Gastrocnemius medialis (tissue), 4 donors: ENCODE results near the gene EPS15. TPM values are rescaled to one million over a fixed set of nuclear protein-coding genes. Genes with fewer than 3 reads are reported as not detected.

Experiments
- ATAC-seq, 2 donors: fragments of 150-250 bp; one replicate each; pipeline ENCODE4 v1.9.1; 2016
- DNase-seq, 2 donors: peaks; one replicate each; pipeline ENCODE4 v3.0.0-alpha.2; 2019
- H3K27ac ChIP-seq, 4 donors: fragments of 200-600 bp; sonication (generic); 1 replicate in 1 of 4; 2 replicates in 3 of 4; pipeline ENCODE4 v1.5.1; 2016 to 2018; ENCODE audit warnings: mild to moderate bottlenecking in 2 of 4, moderate library complexity in 1 of 4
- H3K27me3 ChIP-seq, 3 donors: fragments of 200-600 bp; sonication (generic) in 2 of 3; 1 replicate in 1 of 3; 2 replicates in 2 of 3; pipeline versions ENCODE4 v1.5.1 to v1.6.0; 2016 to 2019; ENCODE audit warnings: mild to moderate bottlenecking in 1 of 3, moderate library complexity in 1 of 3
- H3K36me3 ChIP-seq, 2 donors: fragments of 200-600 bp; sonication (generic) in 1 of 2; one replicate each; pipeline ENCODE4 v1.5.1; 2017 to 2018
- H3K4me1 ChIP-seq, 2 donors: fragments of 200-600 bp; sonication (generic) in 1 of 2; one replicate each; pipeline ENCODE4 v1.5.1; 2016 to 2017; ENCODE audit warnings: mild to moderate bottlenecking in 2 of 2
- H3K4me3 ChIP-seq, 4 donors: fragments of 200-600 bp; sonication (generic) in 3 of 4; 1 replicate in 1 of 4; 2 replicates in 3 of 4; pipeline ENCODE4 v1.5.1; 2016 to 2019; ENCODE audit warnings: mild to moderate bottlenecking in 2 of 4
- H3K9me3 ChIP-seq, 3 donors: fragments of 200-600 bp; sonication (generic) in 2 of 3; 1 replicate in 1 of 3; 2 replicates in 2 of 3; pipeline ENCODE4 v1.5.1; 2016 to 2019
- CTCF ChIP-seq, 5 experiments: fragments of 450-650 bp in 3 of 5; fragments of 200-600 bp in 2 of 5; sonication (generic) in 2 of 5; IDR thresholded peaks in 4 of 5; conservative IDR thresholded peaks in 1 of 5; 1 replicate in 4 of 5; 2 replicates in 1 of 5; pipeline ENCODE4 v1.5.1; 2016 to 2019; ENCODE audit warnings: antibody characterized with exemption in 5 of 5, mild to moderate bottlenecking in 3 of 5, moderate library complexity in 3 of 5
- POLR2A ChIP-seq, 2 donors: fragments of 450-650 bp; IDR thresholded peaks; one replicate each; pipeline ENCODE4 v1.6.1; 2017; ENCODE audit warnings: antibody characterized with exemption in 2 of 2, mild to moderate bottlenecking in 2 of 2, moderate library complexity in 2 of 2
- in situ Hi-C, 4 donors: fragments of 200-750 bp; cut with MboI; loops; one replicate each; pipeline versions ENCODE4 v1.15.0 to v1.8.0; 2017; ENCODE audit warnings: low sequenced_read_pairs in 4 of 4
- intact Hi-C: fragments of 100-400 bp; cut with DNase I; formaldehyde crosslinking; loops from one replicate; pipeline ENCODE4 v1.15.1; 2023; ENCODE audit warnings: low total_unique reads
- total RNA-seq, 4 donors: library from RNA; depleted of rRNA; stranded (reverse); fragments of >200 nt; gene quantifications; one replicate each; pipeline versions ENCODE4 v1.1.0 to v1.2.3, GENCODE V29; 2016

Gene EPS15
- total RNA-seq, 4 donors from 2014 or later = 44.8 to 121 (median 71.0) TPM

- no peak for ATAC-seq
- no peaks in the 10 kb centered on the region for H3K36me3 ChIP-seq
- H3K4me1 ChIP-seq = peaks cover 7 to 14% of the 10 kb centered on the region in 2 donors
- no peak overlapping the region for H3K27ac ChIP-seq
- TF ChIP-seq POLR2A (IDR thresholded peaks at IDR 0.05) (no peak), CTCF (IDR thresholded peaks at IDR 0.05 in 4 of 5, conservative IDR thresholded peaks at IDR 0.05 in 1 of 5) (no peak)
- H3K9me3 ChIP-seq = no peaks in the 10 kb centered on the region
- H3K27me3 ChIP-seq = no peaks in the 10 kb centered on the region
- DNase-seq = no peak
- intact Hi-C loops (no loop called here), in situ Hi-C loops (no loop called here)
- H3K4me3 ChIP-seq = no peak overlapping the region
Measured at GRCh38 chr1:51427438-51427837, 91.6 kb downstream of the EPS15 start.

- in situ Hi-C loops = no loop called here
- TF ChIP-seq CTCF (IDR thresholded peaks at IDR 0.05 in 4 of 5, conservative IDR thresholded peaks at IDR 0.05 in 1 of 5) (no peak), POLR2A (IDR thresholded peaks at IDR 0.05) (no peak)
Measured at GRCh38 chr1:51425955-51426354, 93.1 kb downstream of the EPS15 start.

GRCh38 chr1:51425273-51425672, 93.8 kb downstream of the EPS15 start:
- H3K27ac ChIP-seq = no peak overlapping the region
- H3K27me3 ChIP-seq = no peaks in the 10 kb centered on the region
- in situ Hi-C loops (no loop called here), intact Hi-C loops (no loop called here)
- no peaks in the 10 kb centered on the region for H3K36me3 ChIP-seq
- no peak for DNase-seq
- H3K4me3 ChIP-seq = no peak overlapping the region
- no peak for TF ChIP-seq POLR2A (IDR thresholded peaks at IDR 0.05)
- TF ChIP-seq CTCF (IDR thresholded peaks at IDR 0.05 in 4 of 5, conservative IDR thresholded peaks at IDR 0.05 in 1 of 5) = no peak
- no peak for ATAC-seq
- H3K4me1 ChIP-seq = peaks cover 7 to 23% of the 10 kb centered on the region in 2 donors
- H3K9me3 ChIP-seq = no peaks in the 10 kb centered on the region

More at GRCh38 chr1:51425955-51426354, 93.1 kb downstream of the EPS15 start:
- no peak overlapping the region for H3K4me3 ChIP-seq
- H3K4me1 ChIP-seq = peaks cover 7 to 23% of the 10 kb centered on the region in 2 donors
- no peak overlapping the region for H3K27ac ChIP-seq
- no peak for DNase-seq
- no peaks in the 10 kb centered on the region for H3K9me3 ChIP-seq
- no peaks in the 10 kb centered on the region for H3K27me3 ChIP-seq
- ATAC-seq = no peak
- H3K36me3 ChIP-seq = no peaks in the 10 kb centered on the region
- intact Hi-C loops = no loop called here

GRCh38 chr1:51423073-51423821, 95.8 kb downstream of the EPS15 start:
- TF ChIP-seq CTCF (IDR thresholded peaks at IDR 0.05 in 4 of 5, conservative IDR thresholded peaks at IDR 0.05 in 1 of 5) (no peak), POLR2A (IDR thresholded peaks at IDR 0.05) (no peak)
- intact Hi-C loops = no loop called here
- DNase-seq (no peak), ATAC-seq (no peak)
- no peaks in the 10 kb centered on the region for H3K9me3 ChIP-seq
- no peak overlapping the region for H3K27ac ChIP-seq
- in situ Hi-C loops = loop anchor here in 1 of 4 donors (25.0 kb wide), 1 partner anchor 89 kb away; the partner anchor contains the start of gene EPS15
- no peak overlapping the region for H3K4me3 ChIP-seq
- peaks cover 7 to 24% of the 10 kb centered on the region in 2 donors for H3K4me1 ChIP-seq
- no peaks in the 10 kb centered on the region for H3K27me3 ChIP-seq
- H3K36me3 ChIP-seq = peaks cover 0 to 4% of the 10 kb centered on the region in 2 donors
